Daoy (cell line): Measurements from ENCODE around the gene SLC35G6. TPM values are rescaled to one million over a fixed set of nuclear protein-coding genes. Genes with fewer than 3 reads are reported as not detected.
"Not testable (repeated sequence)": the region's sequence is repeated elsewhere in the genome, so short reads cannot be mapped to it uniquely, and the experiment has no call there.

Source experiments
- DNase-seq: peaks from one replicate; pipeline ENCODE4 v3.0.0-alpha.2; 2015; ENCODE audit warnings: low read depth
- total RNA-seq: library from RNA; depleted of rRNA; stranded (reverse); fragments of >200 nt; shearing (Covaris generic); gene quantifications from 2 replicates; pipeline ENCODE4 v1.2.3, GENCODE V29; 2014

The SLC35G6 gene
- total RNA-seq, 1 experiment from 2014 or later, result 0.06 TPM

- DNase-seq, result no peak
These were observed 2.7 kb upstream of the SLC35G6 start for GRCh38 chr17:7478276-7479212.

- peak; percentile 61 for DNase-seq
These were observed 1.8 kb upstream of the SLC35G6 start, which contains the start of gene ZBTB4 for GRCh38 chr17:7479213-7480088. TSS of gene ZBTB4 (minus strand) at chr17:7479631. CDS start at chr17:7466801, 12,830 bp downstream.

GRCh38 chr17:7480089-7480384, 1.2 kb upstream of the SLC35G6 start:
- no peak for DNase-seq

- DNase-seq, result not testable (repeated sequence)
These were observed 846 bp downstream of the SLC35G6 start for GRCh38 chr17:7481842-7482741.

- not testable (repeated sequence) for DNase-seq
These were observed 1.5 kb downstream of the SLC35G6 start for GRCh38 chr17:7482742-7483088.

- DNase-seq, result peak; percentile 94
These were observed 2.2 kb downstream of the SLC35G6 start for GRCh38 chr17:7483255-7484066.

GRCh38 chr17:7484067-7484918, 3.0 kb downstream of the SLC35G6 start, which contains the start of gene POLR2A:
TSS of gene POLR2A (plus strand) at chr17:7484366.
- DNase-seq, result peak; percentile 98

GRCh38 chr17:7484919-7485377, 3.7 kb downstream of the SLC35G6 start:
- no peak for DNase-seq

GRCh38 chr17:7486181-7486580, 4.9 kb downstream of the SLC35G6 start:
- DNase-seq, result no peak

GRCh38 chr17:7490144-7490543, 8.9 kb downstream of the SLC35G6 start:
- DNase-seq, result no peak

- DNase-seq, result no peak
These were observed 10.3 kb downstream of the SLC35G6 start for GRCh38 chr17:7491583-7491982.

GRCh38 chr17:7493941-7494340, 12.7 kb downstream of the SLC35G6 start:
- DNase-seq, result no peak

GRCh38 chr17:7495906-7496434, 14.7 kb downstream of the SLC35G6 start:
- no peak for DNase-seq

- DNase-seq, result no peak
These were observed 15.4 kb downstream of the SLC35G6 start for GRCh38 chr17:7496470-7497183.

- no peak for DNase-seq
These were observed 16.0 kb downstream of the SLC35G6 start for GRCh38 chr17:7497228-7497627.

GRCh38 chr17:7497636-7498035, 16.4 kb downstream of the SLC35G6 start:
- DNase-seq, result no peak

- no peak for DNase-seq
These were observed 17.9 kb downstream of the SLC35G6 start for GRCh38 chr17:7499161-7499560.

- DNase-seq, result no peak
These were observed 20.5 kb downstream of the SLC35G6 start for GRCh38 chr17:7501729-7502128.
